GM23338 (cell line): ENCODE measurements around the gene EML2.

Experiments
- EZH2 ChIP-seq: fragments of 200-600 bp; sonication (generic); IDR thresholded peaks from one replicate; pipeline ENCODE4 v1.8.0; 2017; ENCODE audit warnings: antibody characterized with exemption, mild to moderate bottlenecking, low read depth; ENCODE audit not compliant: unreplicated experiment
- EZH2phosphoT487 ChIP-seq: fragments of 200-600 bp; sonication (generic); IDR thresholded peaks from one replicate; pipeline ENCODE4 v1.8.1; 2018; ENCODE audit warnings: antibody characterized with exemption; ENCODE audit not compliant: unreplicated experiment
- JUNB ChIP-seq: IDR thresholded peaks from one replicate; pipeline ENCODE4 v1.6.1; 2016; ENCODE audit warnings: antibody characterized with exemption; ENCODE audit not compliant: unreplicated experiment
- POLR2AphosphoS5 ChIP-seq: IDR thresholded peaks from 2 replicates; pipeline ENCODE4 v1.6.1; 2016; ENCODE audit warnings: antibody characterized with exemption, low read depth
- TF ChIP-seq, protein P1 (sequence below), 2 experiments: fragments of 200-600 bp in 1 of 2; sonication (generic) in 1 of 2; conservative IDR thresholded peaks; 2 replicates each; pipeline versions ENCODE4 v1.5.1 to v1.6.1; 2016 to 2017; ENCODE audit warnings: antibody characterized with exemption in 2 of 2, low read depth in 2 of 2, mild to moderate bottlenecking in 2 of 2, moderate library complexity in 1 of 2
- TF ChIP-seq, protein P2 (sequence below): IDR thresholded peaks from one replicate; pipeline ENCODE4 v1.6.1; 2018; ENCODE audit warnings: antibody characterized with exemption; ENCODE audit not compliant: unreplicated experiment

- TF ChIP-seq, protein P1, sequence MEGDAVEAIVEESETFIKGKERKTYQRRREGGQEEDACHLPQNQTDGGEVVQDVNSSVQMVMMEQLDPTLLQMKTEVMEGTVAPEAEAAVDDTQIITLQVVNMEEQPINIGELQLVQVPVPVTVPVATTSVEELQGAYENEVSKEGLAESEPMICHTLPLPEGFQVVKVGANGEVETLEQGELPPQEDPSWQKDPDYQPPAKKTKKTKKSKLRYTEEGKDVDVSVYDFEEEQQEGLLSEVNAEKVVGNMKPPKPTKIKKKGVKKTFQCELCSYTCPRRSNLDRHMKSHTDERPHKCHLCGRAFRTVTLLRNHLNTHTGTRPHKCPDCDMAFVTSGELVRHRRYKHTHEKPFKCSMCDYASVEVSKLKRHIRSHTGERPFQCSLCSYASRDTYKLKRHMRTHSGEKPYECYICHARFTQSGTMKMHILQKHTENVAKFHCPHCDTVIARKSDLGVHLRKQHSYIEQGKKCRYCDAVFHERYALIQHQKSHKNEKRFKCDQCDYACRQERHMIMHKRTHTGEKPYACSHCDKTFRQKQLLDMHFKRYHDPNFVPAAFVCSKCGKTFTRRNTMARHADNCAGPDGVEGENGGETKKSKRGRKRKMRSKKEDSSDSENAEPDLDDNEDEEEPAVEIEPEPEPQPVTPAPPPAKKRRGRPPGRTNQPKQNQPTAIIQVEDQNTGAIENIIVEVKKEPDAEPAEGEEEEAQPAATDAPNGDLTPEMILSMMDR (conservative IDR thresholded peaks at IDR 0.05; ENCODE audit: low read depth in 2 of 2) = no peak
- TF ChIP-seq EZH2phosphoT487 (no peak), POLR2AphosphoS5 (no peak), JUNB (no peak), EZH2 (peak; percentile 38)
- TF ChIP-seq, protein P2, sequence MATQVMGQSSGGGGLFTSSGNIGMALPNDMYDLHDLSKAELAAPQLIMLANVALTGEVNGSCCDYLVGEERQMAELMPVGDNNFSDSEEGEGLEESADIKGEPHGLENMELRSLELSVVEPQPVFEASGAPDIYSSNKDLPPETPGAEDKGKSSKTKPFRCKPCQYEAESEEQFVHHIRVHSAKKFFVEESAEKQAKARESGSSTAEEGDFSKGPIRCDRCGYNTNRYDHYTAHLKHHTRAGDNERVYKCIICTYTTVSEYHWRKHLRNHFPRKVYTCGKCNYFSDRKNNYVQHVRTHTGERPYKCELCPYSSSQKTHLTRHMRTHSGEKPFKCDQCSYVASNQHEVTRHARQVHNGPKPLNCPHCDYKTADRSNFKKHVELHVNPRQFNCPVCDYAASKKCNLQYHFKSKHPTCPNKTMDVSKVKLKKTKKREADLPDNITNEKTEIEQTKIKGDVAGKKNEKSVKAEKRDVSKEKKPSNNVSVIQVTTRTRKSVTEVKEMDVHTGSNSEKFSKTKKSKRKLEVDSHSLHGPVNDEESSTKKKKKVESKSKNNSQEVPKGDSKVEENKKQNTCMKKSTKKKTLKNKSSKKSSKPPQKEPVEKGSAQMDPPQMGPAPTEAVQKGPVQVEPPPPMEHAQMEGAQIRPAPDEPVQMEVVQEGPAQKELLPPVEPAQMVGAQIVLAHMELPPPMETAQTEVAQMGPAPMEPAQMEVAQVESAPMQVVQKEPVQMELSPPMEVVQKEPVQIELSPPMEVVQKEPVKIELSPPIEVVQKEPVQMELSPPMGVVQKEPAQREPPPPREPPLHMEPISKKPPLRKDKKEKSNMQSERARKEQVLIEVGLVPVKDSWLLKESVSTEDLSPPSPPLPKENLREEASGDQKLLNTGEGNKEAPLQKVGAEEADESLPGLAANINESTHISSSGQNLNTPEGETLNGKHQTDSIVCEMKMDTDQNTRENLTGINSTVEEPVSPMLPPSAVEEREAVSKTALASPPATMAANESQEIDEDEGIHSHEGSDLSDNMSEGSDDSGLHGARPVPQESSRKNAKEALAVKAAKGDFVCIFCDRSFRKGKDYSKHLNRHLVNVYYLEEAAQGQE = no peak
These were observed 38.1 kb downstream of the EML2 start for GRCh38 chr19:45601115-45601514.
